22Rv1 (cell line): ENCODE results near the gene CCDC78.

Source experiments
- ZFX ChIP-seq: fragments of 450-650 bp; IDR thresholded peaks from 2 replicates; pipeline ENCODE4 v1.6.1; 2017; ENCODE audit warnings: antibody characterized with exemption, borderline replicate concordance
- TF ChIP-seq, protein P1 (sequence below): fragments of 450-650 bp; IDR thresholded peaks from 2 replicates; pipeline ENCODE4 v1.5.1; 2017; ENCODE audit warnings: mild to moderate bottlenecking

GRCh38 chr16:720447-720989 is 5.7 kb downstream of the CCDC78 start:
- TF ChIP-seq, protein P1, sequence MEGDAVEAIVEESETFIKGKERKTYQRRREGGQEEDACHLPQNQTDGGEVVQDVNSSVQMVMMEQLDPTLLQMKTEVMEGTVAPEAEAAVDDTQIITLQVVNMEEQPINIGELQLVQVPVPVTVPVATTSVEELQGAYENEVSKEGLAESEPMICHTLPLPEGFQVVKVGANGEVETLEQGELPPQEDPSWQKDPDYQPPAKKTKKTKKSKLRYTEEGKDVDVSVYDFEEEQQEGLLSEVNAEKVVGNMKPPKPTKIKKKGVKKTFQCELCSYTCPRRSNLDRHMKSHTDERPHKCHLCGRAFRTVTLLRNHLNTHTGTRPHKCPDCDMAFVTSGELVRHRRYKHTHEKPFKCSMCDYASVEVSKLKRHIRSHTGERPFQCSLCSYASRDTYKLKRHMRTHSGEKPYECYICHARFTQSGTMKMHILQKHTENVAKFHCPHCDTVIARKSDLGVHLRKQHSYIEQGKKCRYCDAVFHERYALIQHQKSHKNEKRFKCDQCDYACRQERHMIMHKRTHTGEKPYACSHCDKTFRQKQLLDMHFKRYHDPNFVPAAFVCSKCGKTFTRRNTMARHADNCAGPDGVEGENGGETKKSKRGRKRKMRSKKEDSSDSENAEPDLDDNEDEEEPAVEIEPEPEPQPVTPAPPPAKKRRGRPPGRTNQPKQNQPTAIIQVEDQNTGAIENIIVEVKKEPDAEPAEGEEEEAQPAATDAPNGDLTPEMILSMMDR: no peak
- no peak for TF ChIP-seq ZFX
